Measurements from ENCODE around the gene ADAMTS9.

Gene ADAMTS9

GRCh38 chr3:64687781-64688604, at the start of gene ADAMTS9:
ADAMTS9 (minus strand) TSS chr3:64688000; CDS start chr3:64687657, 343 bp downstream.
- no peak for DNase-seq (ENCODE audit: low read depth in 1 of 2, low spot score in 1 of 2)

GRCh38 chr3:64732576-64732975, 44.8 kb upstream of the ADAMTS9 start:
- no peak for DNase-seq (ENCODE audit: low read depth in 1 of 2, low spot score in 1 of 2)

GRCh38 chr3:64730681-64731080, 42.9 kb upstream of the ADAMTS9 start:
- DNase-seq (ENCODE audit: low read depth in 1 of 2, low spot score in 1 of 2): no peak

- no peak for DNase-seq (ENCODE audit: low read depth in 1 of 2, low spot score in 1 of 2)
Observed at GRCh38 chr3:64728994-64729393, 41.2 kb upstream of the ADAMTS9 start.

- DNase-seq (ENCODE audit: low read depth in 1 of 2, low spot score in 1 of 2): no peak
Observed at GRCh38 chr3:64728428-64728827, 40.6 kb upstream of the ADAMTS9 start.

- no peak for DNase-seq (ENCODE audit: low read depth in 1 of 2, low spot score in 1 of 2)
Observed at GRCh38 chr3:64726414-64727090, 38.8 kb upstream of the ADAMTS9 start.

- no peak for DNase-seq (ENCODE audit: low read depth in 1 of 2, low spot score in 1 of 2)
Observed at GRCh38 chr3:64718976-64719375, 31.2 kb upstream of the ADAMTS9 start.

GRCh38 chr3:64717872-64718613, 30.2 kb upstream of the ADAMTS9 start:
- DNase-seq (ENCODE audit: low read depth in 1 of 2, low spot score in 1 of 2): no peak

GRCh38 chr3:64717411-64717810, 29.6 kb upstream of the ADAMTS9 start:
- DNase-seq (ENCODE audit: low read depth in 1 of 2, low spot score in 1 of 2): no peak

GRCh38 chr3:64716110-64716710, 28.4 kb upstream of the ADAMTS9 start:
- no peak for DNase-seq (ENCODE audit: low read depth in 1 of 2, low spot score in 1 of 2)

GRCh38 chr3:64715211-64715982, 27.6 kb upstream of the ADAMTS9 start:
- DNase-seq (ENCODE audit: low read depth in 1 of 2, low spot score in 1 of 2): no peak

- no peak for DNase-seq (ENCODE audit: low read depth in 1 of 2, low spot score in 1 of 2)
Observed at GRCh38 chr3:64708456-64708855, 20.7 kb upstream of the ADAMTS9 start.

GRCh38 chr3:64705946-64706345, 18.1 kb upstream of the ADAMTS9 start:
- no peak for DNase-seq (ENCODE audit: low read depth in 1 of 2, low spot score in 1 of 2)

- no peak for DNase-seq (ENCODE audit: low read depth in 1 of 2, low spot score in 1 of 2)
Observed at GRCh38 chr3:64696896-64697295, 9.1 kb upstream of the ADAMTS9 start.

GRCh38 chr3:64694114-64694513, 6.3 kb upstream of the ADAMTS9 start:
- no peak for DNase-seq (ENCODE audit: low read depth in 1 of 2, low spot score in 1 of 2)

GRCh38 chr3:64693031-64693430, 5.2 kb upstream of the ADAMTS9 start:
- DNase-seq (ENCODE audit: low read depth in 1 of 2, low spot score in 1 of 2): no peak

- DNase-seq (ENCODE audit: low read depth in 1 of 2, low spot score in 1 of 2): no peak
Observed at GRCh38 chr3:64691051-64691450, 3.3 kb upstream of the ADAMTS9 start.

- no peak for DNase-seq (ENCODE audit: low read depth in 1 of 2, low spot score in 1 of 2)
Observed at GRCh38 chr3:64687086-64687780, 567 bp downstream of the ADAMTS9 start.

- DNase-seq (ENCODE audit: low read depth in 1 of 2, low spot score in 1 of 2): no peak
Observed at GRCh38 chr3:64686446-64686908, 1.3 kb downstream of the ADAMTS9 start.
